ENCODE results near the gene KLC1. TPM values are rescaled to one million over a fixed set of nuclear protein-coding genes. Genes with fewer than 3 reads are reported as not detected.

The KLC1 gene
- total RNA-seq, 4 donors from 2014 or later: 205 to 427 (median 291) TPM

DNA sequence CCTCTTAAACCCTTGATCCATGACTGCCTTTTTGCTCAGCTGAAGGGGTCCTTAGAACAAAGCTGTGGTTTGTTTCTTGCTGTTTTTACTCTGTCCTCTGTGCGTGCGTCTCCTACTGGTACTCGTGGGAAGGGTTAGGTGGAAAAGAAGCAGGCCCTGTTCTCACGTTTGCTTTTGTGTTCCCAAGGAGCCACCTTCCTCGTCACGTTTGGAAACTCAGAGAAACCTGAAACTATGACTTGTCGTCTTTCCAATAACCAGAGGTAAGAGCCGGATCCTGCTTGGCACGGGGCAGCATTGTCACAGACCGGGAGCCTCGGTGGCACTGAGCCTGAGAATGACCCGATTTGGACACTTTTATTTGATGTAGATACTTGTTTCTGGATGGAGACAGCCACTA, 99.7 kb downstream of the KLC1 start:
- no peak for DNase-seq
- peaks cover 4 to 21% (median 13%) of the 10 kb centered on the region in 4 donors for H3K4me1 ChIP-seq

DNA sequence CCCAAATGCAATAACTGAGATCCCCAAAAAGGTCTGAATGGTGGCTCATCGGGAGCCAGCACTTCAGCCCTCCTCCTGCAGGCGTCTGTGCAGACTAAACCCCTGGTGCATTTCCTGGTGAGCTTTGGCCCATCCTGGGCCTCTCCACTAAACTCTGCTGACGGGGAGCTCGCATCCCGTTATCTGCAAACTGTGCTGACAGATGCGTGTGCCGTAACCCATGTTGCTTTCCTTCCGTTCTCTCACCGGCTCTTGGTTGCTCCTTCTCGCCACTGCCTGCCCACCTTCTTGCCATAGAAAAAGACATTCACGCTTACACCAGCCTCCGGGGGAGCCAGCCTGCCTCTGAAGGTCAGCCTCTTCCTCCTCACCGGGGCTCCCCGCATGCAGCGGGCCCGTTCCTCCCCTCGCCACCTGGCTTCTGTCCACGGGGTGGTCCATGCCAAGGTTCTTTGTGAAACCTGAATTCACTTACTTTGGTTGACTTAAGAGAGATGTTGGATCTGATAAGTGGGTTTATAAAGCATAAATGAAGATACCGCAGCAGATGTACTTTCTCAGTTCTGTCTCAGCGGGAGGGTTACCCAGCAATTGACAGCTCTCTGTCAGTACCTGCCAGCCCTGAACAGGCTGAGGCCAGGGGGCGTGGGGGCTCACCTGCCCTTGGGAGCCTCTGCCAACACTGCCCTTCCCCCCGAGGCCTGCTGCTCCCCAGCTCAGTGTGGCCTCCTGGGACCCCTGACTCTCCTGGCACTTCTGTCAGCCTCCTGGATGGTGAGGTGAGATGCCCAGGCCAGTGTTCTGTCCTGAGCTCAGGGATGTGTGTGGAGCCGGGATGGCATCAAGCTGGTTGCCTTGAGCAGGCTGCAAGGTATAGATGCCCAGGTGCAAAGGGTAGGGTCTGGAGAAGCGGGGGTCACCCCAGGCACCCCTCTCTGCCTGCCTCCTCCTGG, 100.8 kb downstream of the KLC1 start:
- no peak for DNase-seq
- peaks cover 0 to 32% (median 10%) of the 10 kb centered on the region in 4 donors for H3K36me3 ChIP-seq
- peaks cover 0 to 10% (median 5%) of the 10 kb centered on the region in 4 donors for H3K4me1 ChIP-seq
- in situ Hi-C loops (cut with MboI; ENCODE audit: low pct_ligation_motif_present in 1 of 4, low pct_unique_long_range_greater_than_20kb in 1 of 4, low sequenced_read_pairs in 3 of 4) (no loop called here), intact Hi-C loops (cut with DNase I; ENCODE audit: low total_unique reads) (no loop called here)
- H3K9me3 ChIP-seq: no peaks in the 10 kb centered on the region
- 86 to 88% methylated on average over 9 to 24 of the region's 24 CpGs for WGBS, 2 donors (ENCODE audit: low coverage in 1 of 2)
- H3K4me3 ChIP-seq: no peak overlapping the region
- no peak overlapping the region for H3K27ac ChIP-seq
- no peak for TF ChIP-seq POLR2A (IDR thresholded peaks at IDR 0.05)
- TF ChIP-seq EP300 (IDR thresholded peaks at IDR 0.05; ENCODE audit: low read depth): no peak
- TF ChIP-seq, protein P1, sequence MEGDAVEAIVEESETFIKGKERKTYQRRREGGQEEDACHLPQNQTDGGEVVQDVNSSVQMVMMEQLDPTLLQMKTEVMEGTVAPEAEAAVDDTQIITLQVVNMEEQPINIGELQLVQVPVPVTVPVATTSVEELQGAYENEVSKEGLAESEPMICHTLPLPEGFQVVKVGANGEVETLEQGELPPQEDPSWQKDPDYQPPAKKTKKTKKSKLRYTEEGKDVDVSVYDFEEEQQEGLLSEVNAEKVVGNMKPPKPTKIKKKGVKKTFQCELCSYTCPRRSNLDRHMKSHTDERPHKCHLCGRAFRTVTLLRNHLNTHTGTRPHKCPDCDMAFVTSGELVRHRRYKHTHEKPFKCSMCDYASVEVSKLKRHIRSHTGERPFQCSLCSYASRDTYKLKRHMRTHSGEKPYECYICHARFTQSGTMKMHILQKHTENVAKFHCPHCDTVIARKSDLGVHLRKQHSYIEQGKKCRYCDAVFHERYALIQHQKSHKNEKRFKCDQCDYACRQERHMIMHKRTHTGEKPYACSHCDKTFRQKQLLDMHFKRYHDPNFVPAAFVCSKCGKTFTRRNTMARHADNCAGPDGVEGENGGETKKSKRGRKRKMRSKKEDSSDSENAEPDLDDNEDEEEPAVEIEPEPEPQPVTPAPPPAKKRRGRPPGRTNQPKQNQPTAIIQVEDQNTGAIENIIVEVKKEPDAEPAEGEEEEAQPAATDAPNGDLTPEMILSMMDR (IDR thresholded peaks at IDR 0.05): no peak
- TF ChIP-seq POLR2AphosphoS5 (IDR thresholded peaks at IDR 0.05): no peak
- no peaks in the 10 kb centered on the region for H3K27me3 ChIP-seq

More for the DNA sequence above, 99.7 kb downstream of the KLC1 start:
- Histone ChIP-seq H3K27ac (no peak overlapping the region), H3K4me3 (no peak overlapping the region), H3K36me3 (peaks cover 0 to 23% (median 10%) of the 10 kb centered on the region in 4 donors), H3K27me3 (no peaks in the 10 kb centered on the region), H3K9me3 (no peaks in the 10 kb centered on the region)
- intact Hi-C loops (cut with DNase I; ENCODE audit: low total_unique reads): no loop called here
- in situ Hi-C loops (cut with MboI; ENCODE audit: low pct_ligation_motif_present in 1 of 4, low pct_unique_long_range_greater_than_20kb in 1 of 4, low sequenced_read_pairs in 3 of 4): no loop called here
- TF ChIP-seq, protein P1 (IDR thresholded peaks at IDR 0.05): no peak
- TF ChIP-seq POLR2AphosphoS5 (IDR thresholded peaks at IDR 0.05): no peak
- no peak for TF ChIP-seq EP300 (IDR thresholded peaks at IDR 0.05; ENCODE audit: low read depth)
- TF ChIP-seq POLR2A (IDR thresholded peaks at IDR 0.05): no peak
- 89% methylated on average over 7 to 12 of the region's 12 CpGs for WGBS, 2 donors (ENCODE audit: low coverage in 1 of 2)

DNA sequence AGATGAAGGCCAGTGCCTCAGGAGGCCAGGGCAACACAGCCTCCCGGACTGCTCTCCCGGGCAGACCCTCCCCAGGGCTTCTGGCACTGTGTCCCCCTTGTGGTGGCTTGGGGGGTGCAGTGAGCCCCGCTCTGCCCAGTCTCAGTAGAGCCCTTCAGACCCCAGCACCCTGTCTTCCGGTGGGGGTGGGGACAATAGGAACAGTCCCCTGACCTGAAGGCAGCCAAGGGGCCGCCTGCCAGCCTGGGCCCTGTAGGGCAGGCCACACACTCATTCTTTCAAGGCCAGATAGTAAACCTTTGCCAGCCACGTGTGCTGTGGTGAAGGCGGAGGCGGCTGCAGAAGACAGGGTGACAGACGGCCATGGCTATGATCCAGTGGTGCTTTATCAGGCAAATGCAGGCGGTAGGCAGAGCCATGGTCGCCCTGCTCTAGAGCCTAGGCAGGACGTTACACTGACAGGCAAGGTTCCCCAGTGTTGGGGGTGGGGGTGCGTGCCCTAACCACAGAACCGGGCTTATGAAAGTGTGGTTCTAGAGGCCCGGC, 101.6 kb downstream of the KLC1 start:
- DNase-seq: no peak
- H3K9me3 ChIP-seq: no peaks in the 10 kb centered on the region
- H3K4me3 ChIP-seq: no peak overlapping the region
- peaks cover 0 to 13% (median 6%) of the 10 kb centered on the region in 4 donors for H3K4me1 ChIP-seq
- H3K36me3 ChIP-seq: peaks cover 0 to 32% (median 10%) of the 10 kb centered on the region in 4 donors
- intact Hi-C loops (cut with DNase I; ENCODE audit: low total_unique reads): no loop called here
- in situ Hi-C loops (cut with MboI; ENCODE audit: low pct_ligation_motif_present in 1 of 4, low pct_unique_long_range_greater_than_20kb in 1 of 4, low sequenced_read_pairs in 3 of 4): no loop called here
- TF ChIP-seq EP300 (IDR thresholded peaks at IDR 0.05; ENCODE audit: low read depth) (no peak), POLR2A (IDR thresholded peaks at IDR 0.05) (no peak), POLR2AphosphoS5 (IDR thresholded peaks at IDR 0.05) (no peak)
- TF ChIP-seq, protein P1 (IDR thresholded peaks at IDR 0.05): no peak
- 95% methylated on average over 15 of the region's 15 CpGs; no CpG with 5 or more reads in 1 of the 2 donors for WGBS, 2 donors (ENCODE audit: low coverage in 1 of 2)
- no peak overlapping the region for H3K27ac ChIP-seq
- no peaks in the 10 kb centered on the region for H3K27me3 ChIP-seq

DNA sequence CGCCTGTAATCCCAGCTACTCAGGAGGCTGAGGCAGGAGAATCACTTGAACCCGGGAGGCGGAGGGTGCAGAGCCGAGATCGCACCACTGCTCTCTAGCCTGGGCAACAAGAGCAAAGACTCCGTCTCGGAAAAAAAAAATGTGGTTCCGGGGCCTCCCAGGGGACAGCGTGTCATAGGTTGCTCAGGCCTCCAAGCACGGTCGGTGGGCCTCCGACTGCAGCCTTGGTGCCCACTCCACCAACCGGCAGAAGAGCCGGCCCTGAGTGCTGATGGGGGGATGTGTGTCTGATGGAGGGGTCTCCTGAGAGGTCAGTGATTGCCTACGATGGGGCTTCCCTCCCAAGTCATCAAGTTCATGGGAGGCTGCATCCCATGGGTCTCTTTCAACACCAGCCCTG, 102.5 kb downstream of the KLC1 start:
- Histone ChIP-seq H3K4me3 (no peak overlapping the region), H3K9me3 (no peaks in the 10 kb centered on the region), H3K27me3 (no peaks in the 10 kb centered on the region), H3K36me3 (peaks cover 0 to 32% (median 6%) of the 10 kb centered on the region in 4 donors), H3K27ac (no peak overlapping the region), H3K4me1 (peaks cover 0 to 20% (median 9%) of the 10 kb centered on the region in 4 donors)
- no peak for DNase-seq
- TF ChIP-seq, protein P1 (IDR thresholded peaks at IDR 0.05): no peak
- TF ChIP-seq POLR2AphosphoS5 (IDR thresholded peaks at IDR 0.05) (no peak), EP300 (IDR thresholded peaks at IDR 0.05; ENCODE audit: low read depth) (no peak), POLR2A (IDR thresholded peaks at IDR 0.05) (no peak)
- in situ Hi-C loops (cut with MboI; ENCODE audit: low pct_ligation_motif_present in 1 of 4, low pct_unique_long_range_greater_than_20kb in 1 of 4, low sequenced_read_pairs in 3 of 4) (no loop called here), intact Hi-C loops (cut with DNase I; ENCODE audit: low total_unique reads) (no loop called here)
- WGBS, 2 donors (ENCODE audit: low coverage in 1 of 2): 92% methylated on average over 15 of the region's 15 CpGs; no CpG with 5 or more reads in 1 of the 2 donors

Measured in transverse colon (tissue), 4 donors.